GM12878 (cell line): ENCODE measurements around the gene NEUROD1.

Source experiments
- NFYB ChIP-seq: IDR thresholded peaks from 2 replicates; pipeline ENCODE4 v1.6.1; 2011; ENCODE audit warnings: low read depth, mild to moderate bottlenecking, low read length, improper control_type of control experiment, moderate library complexity; ENCODE audit not compliant: insufficient read depth
- TF ChIP-seq, protein P1 (sequence below): IDR thresholded peaks from 2 replicates; pipeline ENCODE4 v1.6.1; 2012; ENCODE audit warnings: low read depth, low read length, improper control_type of control experiment
- TF ChIP-seq, protein P2 (sequence below): IDR thresholded peaks from 2 replicates; pipeline ENCODE4 v1.6.1; 2012; ENCODE audit warnings: low read depth, low read length, improper control_type of control experiment

DNA sequence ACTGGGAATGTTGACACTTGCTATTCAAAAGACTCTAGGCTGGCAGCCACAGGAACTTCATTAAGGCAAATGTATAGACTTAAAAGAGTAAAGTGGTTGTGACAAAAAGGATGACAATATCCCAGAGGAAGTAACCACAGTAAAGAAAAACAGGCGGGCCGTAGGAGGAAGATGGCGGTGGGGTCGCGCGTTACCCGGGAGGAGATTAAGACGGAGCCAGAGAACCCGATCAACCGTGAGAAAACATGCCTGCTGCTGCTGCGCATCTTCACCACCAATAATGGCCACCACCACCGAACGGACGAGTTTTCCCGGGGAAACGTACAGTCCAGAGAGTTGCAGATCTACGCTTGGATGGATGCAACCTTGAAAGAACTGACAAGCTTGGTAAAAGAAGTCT is 14.0 kb upstream of the NEUROD1 start:
- TF ChIP-seq, protein P1, sequence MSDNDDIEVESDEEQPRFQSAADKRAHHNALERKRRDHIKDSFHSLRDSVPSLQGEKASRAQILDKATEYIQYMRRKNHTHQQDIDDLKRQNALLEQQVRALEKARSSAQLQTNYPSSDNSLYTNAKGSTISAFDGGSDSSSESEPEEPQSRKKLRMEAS, result no peak
- TF ChIP-seq NFYB, result no peak
- TF ChIP-seq, protein P2, sequence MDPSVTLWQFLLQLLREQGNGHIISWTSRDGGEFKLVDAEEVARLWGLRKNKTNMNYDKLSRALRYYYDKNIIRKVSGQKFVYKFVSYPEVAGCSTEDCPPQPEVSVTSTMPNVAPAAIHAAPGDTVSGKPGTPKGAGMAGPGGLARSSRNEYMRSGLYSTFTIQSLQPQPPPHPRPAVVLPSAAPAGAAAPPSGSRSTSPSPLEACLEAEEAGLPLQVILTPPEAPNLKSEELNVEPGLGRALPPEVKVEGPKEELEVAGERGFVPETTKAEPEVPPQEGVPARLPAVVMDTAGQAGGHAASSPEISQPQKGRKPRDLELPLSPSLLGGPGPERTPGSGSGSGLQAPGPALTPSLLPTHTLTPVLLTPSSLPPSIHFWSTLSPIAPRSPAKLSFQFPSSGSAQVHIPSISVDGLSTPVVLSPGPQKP, result no peak
